ENCODE measurements around the gene VWCE. TPM values are rescaled to one million over a fixed set of nuclear protein-coding genes. Genes with fewer than 3 reads are reported as not detected.
"Not testable (repeated sequence)": the region's sequence is repeated elsewhere in the genome, so short reads cannot be mapped to it uniquely, and the experiment has no call there.

VWCE gene
- total RNA-seq, 1 donor from 2014 or later: 1.7 TPM

GRCh38 chr11:61213711-61214324 is 81.3 kb downstream of the VWCE start:
- not testable (repeated sequence) for DNase-seq (ENCODE audit: low read depth, low spot score)

DNA sequence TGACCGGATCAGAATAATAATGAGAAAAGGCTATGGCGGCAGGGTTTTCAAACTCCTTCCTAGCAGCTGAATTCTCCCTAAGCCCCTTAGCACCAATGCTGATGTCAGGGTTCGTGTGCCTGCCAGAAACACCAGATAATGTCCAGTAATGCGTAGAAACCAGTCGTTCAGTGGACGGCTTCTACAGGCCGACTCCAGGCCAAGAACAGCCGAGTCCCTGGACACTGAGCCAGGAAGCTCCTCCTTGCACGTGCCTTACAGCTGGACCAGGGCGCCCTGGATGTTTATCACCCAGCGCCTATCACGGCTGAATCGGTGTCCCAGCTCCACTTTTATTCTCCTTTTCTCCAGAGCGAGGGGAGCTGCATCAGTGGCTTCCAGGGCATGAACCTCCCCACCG is 82.9 kb downstream of the VWCE start:
- not testable (repeated sequence) for DNase-seq (ENCODE audit: low read depth, low spot score)

DNA sequence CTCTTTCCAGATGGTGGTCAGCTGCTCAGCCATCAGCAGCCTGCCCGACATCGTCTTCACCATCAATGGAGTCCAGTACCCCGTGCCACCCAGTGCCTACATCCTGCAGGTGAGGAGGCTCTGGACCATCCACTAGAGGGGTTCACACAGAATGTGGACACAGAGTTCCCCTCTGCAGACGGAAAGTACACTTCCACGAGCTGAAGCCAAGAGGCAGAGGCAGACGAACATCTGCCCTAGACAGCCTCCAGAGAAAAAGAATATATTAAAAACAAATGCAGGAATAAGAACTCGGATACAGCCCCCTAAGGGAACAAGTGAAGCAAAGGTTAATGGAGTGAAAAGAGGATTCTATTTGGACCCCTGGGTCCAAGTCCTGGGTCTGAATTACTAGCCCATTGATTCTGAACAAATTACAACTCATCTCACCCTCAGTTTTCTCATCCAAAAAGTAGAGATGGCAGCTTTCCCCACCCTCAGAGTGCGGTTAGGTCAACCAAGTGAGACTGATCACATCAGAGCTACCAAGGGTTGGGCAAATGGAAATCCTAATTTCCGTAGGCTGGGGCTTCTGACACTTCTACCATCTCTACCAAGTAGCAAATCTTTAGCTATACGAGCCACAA is 83.7 kb downstream of the VWCE start:
- DNase-seq (ENCODE audit: low read depth, low spot score): not testable (repeated sequence)

- not testable (repeated sequence) for DNase-seq (ENCODE audit: low read depth, low spot score)
These were observed 84.5 kb downstream of the VWCE start for GRCh38 chr11:61210629-61211028.

Other genes starting within 250 kb of the VWCE start
- not detected in 2 replicates for gene CD5, start 192.8 kb downstream of the VWCE start, total RNA-seq
- 11.0 and 12.5 TPM in 2 replicates for gene VPS37C, start 133.9 kb downstream of the VWCE start, total RNA-seq
- gene PGA3, start 91.8 kb downstream of the VWCE start, total RNA-seq: not detected in 2 replicates
- gene PGA4, start 73.0 kb downstream of the VWCE start, total RNA-seq: not detected in 2 replicates
- gene PGA5, start 54.1 kb downstream of the VWCE start, total RNA-seq: not detected in 2 replicates
- gene DDB1, start 37.8 kb upstream of the VWCE start, total RNA-seq: 383 and 419 TPM in 2 replicates
- gene TKFC, start 37.9 kb upstream of the VWCE start, total RNA-seq: 13.6 and 20.4 TPM in 2 replicates
- gene CYB561A3, start 66.6 kb upstream of the VWCE start, total RNA-seq: 33.8 and 41.4 TPM in 2 replicates
- 13.7 and 20.7 TPM in 2 replicates for gene TMEM138, start 67.1 kb upstream of the VWCE start, total RNA-seq
- 8.6 and 9.0 TPM in 2 replicates for gene TMEM216, start 97.3 kb upstream of the VWCE start, total RNA-seq
- gene CPSF7, start 134.7 kb upstream of the VWCE start, total RNA-seq: 13.0 and 16.4 TPM in 2 replicates
- gene SDHAF2, start 134.8 kb upstream of the VWCE start, total RNA-seq: 33.7 and 44.0 TPM in 2 replicates
- not detected in 2 replicates for gene LRRC10B, start 213.4 kb upstream of the VWCE start, total RNA-seq

Measured in pulmonary artery endothelial cell (primary cell).